Activated CD4-positive, alpha-beta T cell treated with anti-CD3 and anti-CD28 coated beads, Interleukin-2, amount 10 ng/mL, durations not matched to agents 7 days and 5 days (primary cell): ENCODE data around the gene CLIC5. TPM values are rescaled to one million over a fixed set of nuclear protein-coding genes. Genes with fewer than 3 reads are reported as not detected.

Experiments used
- CTCF ChIA-PET: fragments of 350-600 bp; sonication (Branson Sonifier 250); formaldehyde crosslinking; loops from one replicate; lab custom pipeline; 2021; ENCODE audit warnings: antibody characterized with exemption; lab: Charles Lee
- POLR2A ChIA-PET: fragments of 350-600 bp; sonication (Branson Sonifier 250); formaldehyde crosslinking; loops from one replicate; lab custom pipeline; 2021; ENCODE audit warnings: antibody characterized with exemption; lab: Charles Lee
- DNase-seq: peaks from one replicate; pipeline ENCODE4 v3.0.0-alpha.2; 2020
- H3K27ac Mint-ChIP-seq: one replicate; pipeline ENCODE4 v1.8.0; 2021; ENCODE audit warnings: mild to moderate bottlenecking, moderate library complexity, mixed read lengths
- H3K27me3 Mint-ChIP-seq: one replicate; pipeline ENCODE4 v1.8.0; 2021; ENCODE audit warnings: mixed read lengths
- H3K36me3 Mint-ChIP-seq: one replicate; pipeline ENCODE4 v1.8.0; 2021; ENCODE audit warnings: low read depth, mixed read lengths
- H3K4me1 Mint-ChIP-seq: one replicate; pipeline ENCODE4 v1.8.0; 2021; ENCODE audit warnings: mixed read lengths
- H3K4me3 Mint-ChIP-seq: one replicate; pipeline ENCODE4 v1.8.0; 2021; ENCODE audit warnings: mild to moderate bottlenecking, moderate library complexity, mixed read lengths
- H3K9me3 Mint-ChIP-seq: one replicate; pipeline ENCODE4 v1.8.0; 2021; ENCODE audit warnings: mixed read lengths
- total RNA-seq, 2 experiments: library from RNA; stranded (reverse); gene quantifications; one replicate each; pipeline ENCODE4 v1.2.3, GENCODE V29; 2021

The CLIC5 gene
- total RNA-seq, 2 experiments from 2014 or later, result 3.7 to 3.8 TPM

DNA sequence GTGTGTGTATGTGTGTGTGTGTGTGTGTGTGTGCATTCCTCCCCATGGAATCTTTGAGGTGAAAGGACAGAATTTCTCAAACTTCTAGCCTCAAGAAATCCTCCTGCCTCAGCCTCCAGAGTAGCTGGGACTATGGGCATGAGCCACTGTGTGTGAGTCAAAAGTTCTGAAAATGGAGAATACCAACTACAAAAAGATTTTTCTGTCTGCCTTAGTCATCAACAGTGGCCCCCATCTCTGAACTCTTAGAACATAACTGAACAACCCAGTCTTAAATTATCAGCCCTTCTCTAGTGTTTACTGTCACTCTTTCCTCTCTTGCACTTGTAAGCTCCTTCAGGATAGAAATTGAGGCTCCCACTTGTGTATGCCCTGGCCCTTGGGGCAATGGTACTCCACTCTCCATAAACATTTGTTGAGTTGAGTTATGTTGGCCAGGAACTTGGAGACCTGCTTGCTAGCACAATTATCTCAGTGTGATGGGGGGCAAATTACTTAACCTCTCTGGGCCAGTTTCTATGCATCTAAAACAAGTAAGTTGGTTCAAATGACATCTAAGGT, 35.3 kb upstream of the CLIC5 start:
- POLR2A ChIA-PET, result no interaction called here
- peaks cover 8% of the 10 kb centered on the region for H3K27me3 Mint-ChIP-seq
- DNase-seq, result no peak
- no peak overlapping the region for H3K4me3 Mint-ChIP-seq
- H3K36me3 Mint-ChIP-seq, result no peaks in the 10 kb centered on the region
- CTCF ChIA-PET, result no interaction called here
- H3K4me1 Mint-ChIP-seq, result peaks cover 8% of the 10 kb centered on the region
- no peak overlapping the region for H3K27ac Mint-ChIP-seq
- no peaks in the 10 kb centered on the region for H3K9me3 Mint-ChIP-seq

DNA sequence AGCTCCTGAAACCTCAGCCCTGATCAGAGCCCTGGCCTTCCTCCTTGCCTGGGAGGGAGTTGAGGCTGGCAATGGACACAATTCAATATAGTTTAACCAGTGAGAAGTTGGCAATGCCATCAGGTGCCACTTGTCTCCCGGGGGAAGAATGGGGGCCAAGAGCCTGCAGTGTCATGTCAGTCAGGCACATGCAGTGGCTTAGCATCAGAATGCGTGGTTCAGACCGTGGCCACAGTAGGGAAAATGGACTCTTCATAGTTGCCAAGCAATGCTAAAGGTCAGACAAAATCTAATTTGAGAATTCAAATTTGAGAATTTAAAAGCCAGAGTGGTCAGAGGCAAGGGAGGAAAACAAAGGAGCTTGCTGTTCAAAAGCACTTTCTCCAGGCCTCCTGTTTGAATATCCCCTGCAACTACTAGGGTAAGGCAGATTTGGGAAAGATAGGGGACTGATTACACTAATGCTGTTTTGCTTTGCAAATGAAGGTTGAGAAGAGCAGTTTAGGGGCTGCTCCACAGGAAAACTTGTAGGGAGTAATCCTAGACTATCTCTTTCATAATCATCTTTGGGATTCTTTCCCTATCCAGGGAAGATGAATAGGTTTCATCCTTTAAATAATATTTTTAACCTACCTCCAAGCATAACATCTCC, 33.1 kb upstream of the CLIC5 start:
- DNase-seq, result no peak
- Mint-ChIP-seq H3K9me3 (no peaks in the 10 kb centered on the region), H3K4me3 (no peak overlapping the region), H3K27me3 (peaks cover 9% of the 10 kb centered on the region), H3K4me1 (peaks cover 8% of the 10 kb centered on the region), H3K36me3 (no peaks in the 10 kb centered on the region), H3K27ac (no peak overlapping the region)
- ChIA-PET POLR2A (no interaction called here), CTCF (no interaction called here)

DNA sequence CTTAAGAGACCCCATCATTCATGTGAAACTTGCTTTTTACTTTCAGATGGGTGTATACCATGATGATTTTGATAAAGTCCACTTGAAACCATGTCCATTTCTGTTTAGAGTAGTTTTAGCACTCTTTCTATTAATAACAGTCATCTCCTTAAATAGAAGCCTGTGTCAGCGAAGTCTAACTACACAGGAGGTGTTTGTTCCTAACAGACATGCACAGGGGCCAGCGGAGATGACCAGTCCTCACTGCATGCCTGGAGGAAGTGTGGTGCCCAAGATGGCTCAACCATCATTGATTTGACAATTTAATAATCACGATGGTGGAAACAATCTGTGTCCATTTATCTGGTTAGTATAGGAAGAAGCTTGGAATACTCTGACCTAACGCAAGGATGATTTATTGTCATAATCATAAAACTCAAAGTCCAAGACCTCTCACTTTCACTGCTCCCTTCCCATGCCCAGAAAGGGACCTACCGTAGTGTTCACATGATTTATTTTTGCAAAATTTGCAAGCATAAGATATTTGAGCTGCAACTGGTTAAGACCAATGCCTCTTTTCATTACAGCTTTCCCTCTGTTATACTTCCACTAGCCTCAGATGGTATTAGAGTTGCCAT, 31.0 kb upstream of the CLIC5 start:
- no peaks in the 10 kb centered on the region for H3K9me3 Mint-ChIP-seq
- no peak overlapping the region for H3K27ac Mint-ChIP-seq
- POLR2A ChIA-PET, result no interaction called here
- no peaks in the 10 kb centered on the region for H3K4me1 Mint-ChIP-seq
- H3K27me3 Mint-ChIP-seq, result peaks cover 9% of the 10 kb centered on the region
- no peak for DNase-seq
- H3K36me3 Mint-ChIP-seq, result no peaks in the 10 kb centered on the region
- no peak overlapping the region for H3K4me3 Mint-ChIP-seq
- CTCF ChIA-PET, result interaction anchor here (0.8 kb wide), 1 partner anchor 17 kb away, joined by 3 read pairs; no protein-coding TSS in a partner anchor

GRCh38 chr6:46044881-46045617, 29.4 kb upstream of the CLIC5 start:
- ChIA-PET POLR2A (no interaction called here), CTCF (no interaction called here)
- DNase-seq, result no peak
- H3K9me3 Mint-ChIP-seq, result no peaks in the 10 kb centered on the region
- H3K36me3 Mint-ChIP-seq, result no peaks in the 10 kb centered on the region
- H3K4me3 Mint-ChIP-seq, result no peak overlapping the region
- no peaks in the 10 kb centered on the region for H3K4me1 Mint-ChIP-seq
- H3K27ac Mint-ChIP-seq, result no peak overlapping the region
- peaks cover 9% of the 10 kb centered on the region for H3K27me3 Mint-ChIP-seq

- no peak overlapping the region for H3K27ac Mint-ChIP-seq
- H3K4me3 Mint-ChIP-seq, result no peak overlapping the region
- H3K36me3 Mint-ChIP-seq, result no peaks in the 10 kb centered on the region
- CTCF ChIA-PET, result interaction anchor here (1.4 kb wide), 1 partner anchor 9 kb away, joined by 3 read pairs; no protein-coding TSS in a partner anchor
- peak; percentile 15 for DNase-seq
- no peaks in the 10 kb centered on the region for H3K9me3 Mint-ChIP-seq
- peaks cover 6% of the 10 kb centered on the region for H3K27me3 Mint-ChIP-seq
- no peaks in the 10 kb centered on the region for H3K4me1 Mint-ChIP-seq
- POLR2A ChIA-PET, result no interaction called here
Measured at GRCh38 chr6:46042355-46042999, 26.8 kb upstream of the CLIC5 start.

DNA sequence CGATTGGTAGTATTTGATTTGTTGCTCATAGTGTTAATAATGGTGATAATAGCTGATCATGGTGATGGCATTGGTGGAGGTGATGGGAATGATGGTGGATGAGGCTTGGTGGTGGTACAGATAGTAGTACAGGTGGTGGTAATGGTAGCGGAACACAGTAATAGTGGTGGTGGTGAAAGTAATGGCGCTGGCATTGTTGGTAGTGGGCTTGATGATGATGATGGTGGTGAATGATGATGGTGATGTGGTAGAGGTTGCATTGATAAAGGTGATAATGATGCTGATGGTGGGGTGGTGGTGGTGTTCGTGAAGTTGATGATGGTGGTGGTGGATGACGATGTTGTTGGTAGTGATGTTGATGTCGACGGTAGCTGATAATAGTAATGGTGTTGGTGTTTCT, 24.6 kb upstream of the CLIC5 start:
- no peak overlapping the region for H3K27ac Mint-ChIP-seq
- H3K27me3 Mint-ChIP-seq, result no peaks in the 10 kb centered on the region
- no peaks in the 10 kb centered on the region for H3K4me1 Mint-ChIP-seq
- H3K4me3 Mint-ChIP-seq, result no peak overlapping the region
- no peaks in the 10 kb centered on the region for H3K9me3 Mint-ChIP-seq
- CTCF ChIA-PET, result no interaction called here
- POLR2A ChIA-PET, result no interaction called here
- no peaks in the 10 kb centered on the region for H3K36me3 Mint-ChIP-seq
- DNase-seq, result no peak

DNA sequence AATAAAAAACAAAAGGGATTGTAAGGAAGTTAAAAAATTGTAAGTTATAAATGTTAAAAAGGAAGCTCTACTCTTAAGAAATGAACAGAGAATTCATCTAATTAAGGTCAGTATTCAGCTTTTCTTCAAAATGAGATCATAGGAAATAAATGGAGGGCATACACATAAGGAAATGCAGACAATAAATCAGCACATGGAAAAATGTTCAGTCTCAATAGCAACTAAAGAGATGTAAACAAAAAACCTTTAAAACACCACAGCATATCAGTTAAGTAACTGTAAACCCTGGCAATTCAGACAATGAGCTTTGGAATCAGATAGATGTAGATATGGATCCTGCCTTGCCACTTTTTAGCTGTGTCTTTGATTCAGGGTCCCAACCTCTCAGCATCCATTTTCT, 24.0 kb upstream of the CLIC5 start:
- no peaks in the 10 kb centered on the region for H3K4me1 Mint-ChIP-seq
- H3K36me3 Mint-ChIP-seq, result no peaks in the 10 kb centered on the region
- ChIA-PET POLR2A (no interaction called here), CTCF (no interaction called here)
- H3K4me3 Mint-ChIP-seq, result no peak overlapping the region
- H3K27ac Mint-ChIP-seq, result no peak overlapping the region
- no peak for DNase-seq
- no peaks in the 10 kb centered on the region for H3K9me3 Mint-ChIP-seq
- H3K27me3 Mint-ChIP-seq, result no peaks in the 10 kb centered on the region

DNA sequence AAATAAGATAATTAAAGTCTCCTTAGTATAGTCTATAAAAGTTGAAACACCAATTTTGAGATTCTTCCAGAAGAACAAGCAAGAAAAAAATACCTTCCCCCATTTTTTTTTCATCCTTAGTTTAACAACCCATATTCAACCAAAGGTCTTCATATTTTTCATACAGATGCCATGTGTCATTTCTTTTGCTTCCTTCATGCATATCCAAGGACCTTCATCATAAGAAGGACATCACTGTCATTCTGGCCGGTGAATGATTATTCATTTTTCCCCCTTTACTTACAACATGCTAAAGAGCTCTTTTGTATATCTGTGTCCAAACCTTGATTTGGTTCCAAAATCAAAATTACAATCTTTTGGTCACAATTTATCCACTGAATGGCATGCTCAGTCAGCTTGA, 21.3 kb upstream of the CLIC5 start:
- ChIA-PET POLR2A (no interaction called here), CTCF (interaction anchor here (1.0 kb wide), 1 partner anchor 24 kb away, joined by 3 read pairs; no protein-coding TSS in a partner anchor)
- DNase-seq, result no peak
- Mint-ChIP-seq H3K4me1 (no peaks in the 10 kb centered on the region), H3K9me3 (no peaks in the 10 kb centered on the region), H3K27ac (no peak overlapping the region), H3K4me3 (no peak overlapping the region), H3K36me3 (no peaks in the 10 kb centered on the region), H3K27me3 (no peaks in the 10 kb centered on the region)

- POLR2A ChIA-PET, result no interaction called here
- Mint-ChIP-seq H3K27me3 (peaks cover 5% of the 10 kb centered on the region), H3K27ac (no peak overlapping the region), H3K36me3 (no peaks in the 10 kb centered on the region), H3K4me1 (no peaks in the 10 kb centered on the region), H3K4me3 (no peak overlapping the region), H3K9me3 (no peaks in the 10 kb centered on the region)
- no peak for DNase-seq
- CTCF ChIA-PET, result no interaction called here
Measured at GRCh38 chr6:46035242-46035641, 19.6 kb upstream of the CLIC5 start.

GRCh38 chr6:46032110-46032998, 16.7 kb upstream of the CLIC5 start:
- Mint-ChIP-seq H3K36me3 (no peaks in the 10 kb centered on the region), H3K9me3 (no peaks in the 10 kb centered on the region), H3K4me3 (no peak overlapping the region), H3K4me1 (no peaks in the 10 kb centered on the region), H3K27ac (no peak overlapping the region), H3K27me3 (peaks cover 12% of the 10 kb centered on the region)
- DNase-seq, result no peak
- POLR2A ChIA-PET, result no interaction called here
- CTCF ChIA-PET, result interaction anchor here (0.7 kb wide), 1 partner anchor 248 kb away, joined by 4 read pairs; no protein-coding TSS in a partner anchor

GRCh38 chr6:46029602-46030001, 13.9 kb upstream of the CLIC5 start:
- ChIA-PET CTCF (no interaction called here), POLR2A (no interaction called here)
- Mint-ChIP-seq H3K27me3 (peaks cover 12% of the 10 kb centered on the region), H3K4me3 (no peak overlapping the region), H3K27ac (no peak overlapping the region), H3K9me3 (no peaks in the 10 kb centered on the region), H3K36me3 (no peaks in the 10 kb centered on the region), H3K4me1 (no peaks in the 10 kb centered on the region)
- no peak for DNase-seq

GRCh38 chr6:46026307-46026706, 10.6 kb upstream of the CLIC5 start:
- Mint-ChIP-seq H3K27ac (no peak overlapping the region), H3K27me3 (peaks cover 22% of the 10 kb centered on the region), H3K9me3 (no peaks in the 10 kb centered on the region), H3K36me3 (no peaks in the 10 kb centered on the region), H3K4me1 (no peaks in the 10 kb centered on the region), H3K4me3 (no peak overlapping the region)
- ChIA-PET POLR2A (no interaction called here), CTCF (interaction anchor here (0.6 to 1.9 kb wide), 2 partner anchors 28 to 1665 kb away, joined by 3 to 4 read pairs; no protein-coding TSS in a partner anchor)
- no peak for DNase-seq
